Fibroblast of villous mesenchyme (primary cell): ENCODE data around the gene HSD17B14. TPM values are rescaled to one million over a fixed set of nuclear protein-coding genes. Genes with fewer than 3 reads are reported as not detected.
A peak's percentile ranks its signal among the peaks of the same experiment; 100 is the strongest.

ENCODE experiments used
- DNase-seq: peaks from one replicate; pipeline ENCODE4 v3.0.0-alpha.2; 2010; ENCODE audit warnings: low read depth
- H3K4me3 ChIP-seq: 2 replicates; pipeline ENCODE4 v1.5.1; 2011; ENCODE audit warnings: low read depth, mild to moderate bottlenecking, low read length
- CTCF ChIP-seq: IDR thresholded peaks from 2 replicates; pipeline ENCODE4 v1.5.1; 2012; ENCODE audit warnings: low read depth, mild to moderate bottlenecking, low read length; ENCODE audit not compliant: insufficient read depth
- total RNA-seq: library from RNA; depleted of rRNA; stranded (reverse); fragments of >200 nt; gene quantifications from 2 replicates; pipeline ENCODE4 v1.2.3, GENCODE V29; 2012

HSD17B14 gene
- total RNA-seq, 1 donor, result 13.8 TPM

GRCh38 chr19:48813123-48813913 lies 23.0 kb downstream of the HSD17B14 start:
- TF ChIP-seq CTCF, result peak; percentile 20
- no peak overlapping the region for H3K4me3 ChIP-seq
- no peak for DNase-seq

- DNase-seq, result peak; percentile 68
- no peak for TF ChIP-seq CTCF
- peak overlapping the region; percentile 76 for H3K4me3 ChIP-seq
Observed at GRCh38 chr19:48812094-48812929, 24.0 kb downstream of the HSD17B14 start.

GRCh38 chr19:48810151-48810550 lies 26.1 kb downstream of the HSD17B14 start:
- H3K4me3 ChIP-seq, result peak overlapping the region; percentile 76
- no peak for DNase-seq
- no peak for TF ChIP-seq CTCF

- H3K4me3 ChIP-seq, result no peak overlapping the region
- DNase-seq, result no peak
- no peak for TF ChIP-seq CTCF
Observed at GRCh38 chr19:48807590-48808308, 28.5 kb downstream of the HSD17B14 start.

DNA sequence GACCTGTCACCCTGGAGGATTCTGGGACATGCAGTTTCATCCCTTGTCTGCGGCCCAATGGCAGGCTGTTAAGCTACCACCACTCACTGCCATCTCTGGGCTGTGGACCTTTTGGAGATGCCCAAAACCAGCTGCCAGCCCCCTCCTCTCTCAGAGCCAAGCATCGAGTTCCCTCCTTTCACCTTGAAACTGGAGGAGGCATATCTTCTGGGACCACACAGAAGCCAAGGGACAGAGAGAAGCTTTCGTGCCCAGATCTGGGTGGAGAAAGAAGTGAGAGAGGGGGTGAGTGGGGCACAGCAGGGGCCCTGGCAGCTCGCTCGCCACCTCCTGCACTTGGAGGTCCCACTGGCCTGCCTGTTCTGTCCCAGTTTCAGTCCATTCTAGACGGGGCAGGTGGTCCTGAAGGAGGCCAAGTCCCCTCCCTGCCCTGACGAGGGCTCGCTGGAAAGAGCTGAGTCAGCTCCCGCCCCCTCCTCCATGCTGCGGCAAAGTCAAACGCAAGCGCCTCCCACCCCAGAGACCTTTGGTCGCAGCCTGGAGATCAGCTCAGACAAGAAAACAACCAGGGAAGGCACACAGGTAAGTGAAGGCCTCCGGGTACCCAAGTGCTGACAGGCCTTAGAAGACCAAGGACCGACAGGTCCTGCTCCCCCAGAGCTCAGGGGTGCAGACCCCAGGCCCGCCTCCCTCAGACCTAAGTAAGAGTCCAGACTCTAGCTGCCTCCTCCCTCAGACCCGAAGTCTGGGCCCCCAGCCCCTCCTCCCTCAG lies 29.3 kb downstream of the HSD17B14 start:
- H3K4me3 ChIP-seq, result no peak overlapping the region
- peak; percentile 41 for DNase-seq
- TF ChIP-seq CTCF, result no peak

GRCh38 chr19:48806518-48806817 lies 29.8 kb downstream of the HSD17B14 start:
- DNase-seq, result no peak
- H3K4me3 ChIP-seq, result no peak overlapping the region
- TF ChIP-seq CTCF, result no peak
